ENCODE measurements around the gene LLGL2.

The LLGL2 gene

GRCh38 chr17:75481194-75482068 lies 44.1 kb upstream of the LLGL2 start:
- Histone ChIP-seq H3K9me2 (replicated peaks; ENCODE audit: control insufficient read depth, low read length) (no peaks in the 10 kb centered on the region), H3K4me3 (ENCODE audit: low read length) (no peak overlapping the region), H4K20me1 (ENCODE audit: control insufficient read depth, insufficient read depth, low read depth, low read length) (no peaks in the 10 kb centered on the region), H3F3A (ENCODE audit: control insufficient read depth, insufficient read depth) (no peaks in the 10 kb centered on the region), H3K4me2 (ENCODE audit: low read length) (no peak overlapping the region), H3K27ac (ENCODE audit: low read depth, low read length) (no peak overlapping the region), H3K27me3 (ENCODE audit: control insufficient read depth, low read length) (no peaks in the 10 kb centered on the region), H3K9me3 (ENCODE audit: control insufficient read depth, insufficient read depth, low read length) (no peaks in the 10 kb centered on the region), H3K4me1 (ENCODE audit: control insufficient read depth, low read length) (no peaks in the 10 kb centered on the region), H3K36me3 (ENCODE audit: control insufficient read depth, low read length) (no peaks in the 10 kb centered on the region), H3K79me2 (ENCODE audit: control insufficient read depth, low read length) (no peaks in the 10 kb centered on the region)
- TF ChIP-seq CTCF (IDR thresholded peaks at IDR 0.05; ENCODE audit: low read depth, low read length, poor library complexity, severe bottlenecking) = no peak
- no peak for TF ChIP-seq EZH2phosphoT487 (IDR thresholded peaks at IDR 0.05; ENCODE audit: borderline replicate concordance, low read length)

- H3K27ac ChIP-seq (ENCODE audit: low read depth, low read length) = no peak overlapping the region
- H3F3A ChIP-seq (ENCODE audit: control insufficient read depth, insufficient read depth) = no peaks in the 10 kb centered on the region
- no peaks in the 10 kb centered on the region for H4K20me1 ChIP-seq (ENCODE audit: control insufficient read depth, insufficient read depth, low read depth, low read length)
- no peak overlapping the region for H3K4me2 ChIP-seq (ENCODE audit: low read length)
- H3K4me1 ChIP-seq (ENCODE audit: control insufficient read depth, low read length) = peaks cover 7% of the 10 kb centered on the region
- H3K4me3 ChIP-seq (ENCODE audit: low read length) = no peak overlapping the region
- no peaks in the 10 kb centered on the region for H3K27me3 ChIP-seq (ENCODE audit: control insufficient read depth, low read length)
- no peaks in the 10 kb centered on the region for H3K9me2 ChIP-seq (replicated peaks; ENCODE audit: control insufficient read depth, low read length)
- H3K36me3 ChIP-seq (ENCODE audit: control insufficient read depth, low read length) = peaks cover 3% of the 10 kb centered on the region; the same call in 1 of the 2 replicates
- no peaks in the 10 kb centered on the region for H3K79me2 ChIP-seq (ENCODE audit: control insufficient read depth, low read length)
- no peaks in the 10 kb centered on the region for H3K9me3 ChIP-seq (ENCODE audit: control insufficient read depth, insufficient read depth, low read length)
- TF ChIP-seq CTCF (IDR thresholded peaks at IDR 0.05; ENCODE audit: low read depth, low read length, poor library complexity, severe bottlenecking) (no peak), EZH2phosphoT487 (IDR thresholded peaks at IDR 0.05; ENCODE audit: borderline replicate concordance, low read length) (no peak)
These were observed 43.2 kb upstream of the LLGL2 start for GRCh38 chr17:75482098-75482942.

GRCh38 chr17:75485688-75486087 lies 39.8 kb upstream of the LLGL2 start:
- Histone ChIP-seq H4K20me1 (ENCODE audit: control insufficient read depth, insufficient read depth, low read depth, low read length) (no peaks in the 10 kb centered on the region), H3K27ac (ENCODE audit: low read depth, low read length) (no peak overlapping the region), H3F3A (ENCODE audit: control insufficient read depth, insufficient read depth) (no peaks in the 10 kb centered on the region), H3K9me2 (replicated peaks; ENCODE audit: control insufficient read depth, low read length) (no peaks in the 10 kb centered on the region), H3K4me2 (ENCODE audit: low read length) (no peak overlapping the region), H3K4me3 (ENCODE audit: low read length) (no peak overlapping the region), H3K4me1 (ENCODE audit: control insufficient read depth, low read length) (peaks cover 23% of the 10 kb centered on the region), H3K9me3 (ENCODE audit: control insufficient read depth, insufficient read depth, low read length) (no peaks in the 10 kb centered on the region), H3K36me3 (ENCODE audit: control insufficient read depth, low read length) (peaks cover 3% of the 10 kb centered on the region), H3K27me3 (ENCODE audit: control insufficient read depth, low read length) (no peaks in the 10 kb centered on the region), H3K79me2 (ENCODE audit: control insufficient read depth, low read length) (no peaks in the 10 kb centered on the region)
- no peak for TF ChIP-seq EZH2phosphoT487 (IDR thresholded peaks at IDR 0.05; ENCODE audit: borderline replicate concordance, low read length)
- TF ChIP-seq CTCF (IDR thresholded peaks at IDR 0.05; ENCODE audit: low read depth, low read length, poor library complexity, severe bottlenecking) = no peak
